ENCODE results near the gene PLCB3. TPM values are rescaled to one million over a fixed set of nuclear protein-coding genes. Genes with fewer than 3 reads are reported as not detected.

Gene PLCB3
- total and polyA plus RNA-seq, 2 donors (not counting 3 experiments of a cell fraction or from before 2014, with no cell fraction given), result 32.3 to 61.1 TPM

DNA sequence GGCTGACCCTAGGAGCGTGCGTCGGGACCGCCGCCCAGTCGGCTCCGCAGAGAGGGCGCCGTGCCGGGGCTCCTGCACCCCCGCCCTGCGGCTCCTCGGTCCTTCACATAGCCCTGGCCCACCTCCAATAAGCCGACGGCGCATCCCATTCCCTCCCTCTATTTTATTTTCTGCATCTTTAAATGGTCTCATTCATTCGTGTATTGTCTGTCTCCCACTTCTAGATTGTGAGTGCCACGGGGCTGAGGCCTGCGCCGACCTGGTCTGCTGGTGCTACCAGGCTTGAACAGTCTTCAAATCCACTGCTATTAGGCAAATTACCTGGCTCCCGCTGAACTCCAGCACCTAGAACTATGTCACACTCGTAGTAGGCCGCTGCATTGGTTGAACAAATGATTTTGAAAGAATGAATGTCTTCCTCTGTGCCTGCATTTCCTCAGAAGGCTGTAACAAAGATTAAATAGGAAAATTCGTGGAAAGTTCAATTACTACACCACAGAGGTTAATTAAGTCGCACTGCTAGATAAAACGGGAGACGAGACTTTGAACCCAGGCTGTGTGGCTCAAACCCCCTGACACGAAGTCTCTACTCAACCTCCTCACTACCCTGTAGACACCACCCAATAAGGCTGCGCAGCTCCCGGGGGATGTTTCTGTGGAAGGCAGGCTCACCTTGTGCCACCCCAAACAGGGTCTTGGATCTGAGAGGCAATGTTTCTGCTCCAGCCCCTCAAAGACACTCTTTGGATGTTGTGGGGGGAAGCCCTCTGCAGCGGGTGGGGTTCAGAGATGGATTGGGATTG lies 3.4 kb upstream of the PLCB3 start:
- peak; percentile 21 for FAIRE-seq
- no peak overlapping the region for H3K27ac ChIP-seq (ENCODE audit: insufficient read depth, low read depth, low read length)
- H4K20me1 ChIP-seq (replicated peaks; ENCODE audit: control insufficient read depth, extremely low read depth, insufficient read depth, low read length), result no peaks in the 10 kb centered on the region
- no peaks in the 10 kb centered on the region for H3K9me3 ChIP-seq (replicated peaks; ENCODE audit: control insufficient read depth, insufficient read depth, low read length)
- no peak for DNase-seq (ENCODE audit: low read depth, low spot score)
- peak overlapping the region; percentile 89 for H3K4me2 ChIP-seq (ENCODE audit: insufficient read depth, low read length)
- CTCF ChIA-PET, result interaction anchor here (0.7 to 4.7 kb wide), 6 partner anchors 22 to 84 kb away, joined by 3 to 60 read pairs (median 5); no protein-coding TSS in a partner anchor
- dilution Hi-C loops (cut with MboI; ENCODE audit: extremely low pct_ligation_motif_present, low sequenced_read_pairs) (no loop called here), intact Hi-C loops (cut with micrococcal nuclease) (loop anchor here (1.0 to 2.0 kb wide), 2 partner anchors 21 to 37 kb away; partner anchors contain the start of genes BAD and GPR137)
- no peaks in the 10 kb centered on the region for H3K27me3 ChIP-seq (ENCODE audit: control insufficient read depth in 2 of 2, insufficient read depth in 2 of 2, low read length in 2 of 2)
- TF ChIP-seq EZH2 (IDR thresholded peaks at IDR 0.05; ENCODE audit: borderline replicate concordance, low read depth, low read length, severe bottlenecking) (no peak), GATA2 (IDR thresholded peaks at IDR 0.05; ENCODE audit: insufficient read depth, insufficient read length, low read depth, low read length) (no peak), MYC (IDR thresholded peaks at IDR 0.05; ENCODE audit: low read depth, low read length) (no peak), FOS (IDR thresholded peaks at IDR 0.05; ENCODE audit: borderline replicate concordance, insufficient read depth, low read length) (no peak), POLR2AphosphoS5 (IDR thresholded peaks at IDR 0.05; ENCODE audit: insufficient read depth, low read depth, low read length) (no peak), JUN (IDR thresholded peaks at IDR 0.05; ENCODE audit: borderline replicate concordance, insufficient read depth, insufficient read length, low read depth) (no peak), POLR2A (IDR thresholded peaks at IDR 0.05; ENCODE audit: low read depth, low read length) (no peak)
- TF ChIP-seq, protein P1, sequence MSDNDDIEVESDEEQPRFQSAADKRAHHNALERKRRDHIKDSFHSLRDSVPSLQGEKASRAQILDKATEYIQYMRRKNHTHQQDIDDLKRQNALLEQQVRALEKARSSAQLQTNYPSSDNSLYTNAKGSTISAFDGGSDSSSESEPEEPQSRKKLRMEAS (IDR thresholded peaks at IDR 0.05; ENCODE audit: insufficient read depth, insufficient read length), result no peak
- TF ChIP-seq, protein P2, sequence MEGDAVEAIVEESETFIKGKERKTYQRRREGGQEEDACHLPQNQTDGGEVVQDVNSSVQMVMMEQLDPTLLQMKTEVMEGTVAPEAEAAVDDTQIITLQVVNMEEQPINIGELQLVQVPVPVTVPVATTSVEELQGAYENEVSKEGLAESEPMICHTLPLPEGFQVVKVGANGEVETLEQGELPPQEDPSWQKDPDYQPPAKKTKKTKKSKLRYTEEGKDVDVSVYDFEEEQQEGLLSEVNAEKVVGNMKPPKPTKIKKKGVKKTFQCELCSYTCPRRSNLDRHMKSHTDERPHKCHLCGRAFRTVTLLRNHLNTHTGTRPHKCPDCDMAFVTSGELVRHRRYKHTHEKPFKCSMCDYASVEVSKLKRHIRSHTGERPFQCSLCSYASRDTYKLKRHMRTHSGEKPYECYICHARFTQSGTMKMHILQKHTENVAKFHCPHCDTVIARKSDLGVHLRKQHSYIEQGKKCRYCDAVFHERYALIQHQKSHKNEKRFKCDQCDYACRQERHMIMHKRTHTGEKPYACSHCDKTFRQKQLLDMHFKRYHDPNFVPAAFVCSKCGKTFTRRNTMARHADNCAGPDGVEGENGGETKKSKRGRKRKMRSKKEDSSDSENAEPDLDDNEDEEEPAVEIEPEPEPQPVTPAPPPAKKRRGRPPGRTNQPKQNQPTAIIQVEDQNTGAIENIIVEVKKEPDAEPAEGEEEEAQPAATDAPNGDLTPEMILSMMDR (IDR thresholded peaks at IDR 0.05; ENCODE audit: extremely low read depth in 1 of 2, insufficient read depth in 1 of 2, low read depth in 1 of 2, low read length in 2 of 2), result no peak
- POLR2A ChIA-PET, result no interaction called here
- H3K9me1 ChIP-seq (replicated peaks; ENCODE audit: control insufficient read depth, extremely low read depth, insufficient read depth, low read length), result no peaks in the 10 kb centered on the region
- H3K4me1 ChIP-seq (ENCODE audit: control insufficient read depth, extremely low read depth, insufficient read depth, low read length), result peaks cover 30% of the 10 kb centered on the region
- H3K79me2 ChIP-seq (ENCODE audit: control insufficient read depth, insufficient read depth, low read length), result peaks cover 43% of the 10 kb centered on the region
- H3K9ac ChIP-seq (replicated peaks; ENCODE audit: extremely low read depth, insufficient read depth, low read length), result no peak overlapping the region
- peak overlapping the region in 2 of 3 experiments; percentile 17 to 78 for H3K4me3 ChIP-seq (replicated peaks in 1 of 3; ENCODE audit: insufficient read depth in 1 of 3, low read depth in 1 of 3, low read length in 3 of 3)
- BruUV-seq (replicated peaks), result no TSS peak
- peaks cover 0 to 12% of the 10 kb centered on the region in 2 experiments for H3K36me3 ChIP-seq (ENCODE audit: control insufficient read depth in 2 of 2, extremely low read depth in 1 of 2, insufficient read depth in 2 of 2, low read length in 2 of 2)
- H2AFZ ChIP-seq (ENCODE audit: low read depth, low read length), result peak overlapping the region; percentile 35

Measured in endothelial cell of umbilical vein (primary cell).